AG09319 (cell line): ENCODE results near the gene FAM181B.

Experiments
- DNase-seq: peaks from one replicate; pipeline ENCODE4 v3.0.0-alpha.2; 2010; ENCODE audit warnings: low read depth; ENCODE audit errors: extremely low read depth
- CTCF ChIP-seq: IDR thresholded peaks from 2 replicates; pipeline ENCODE4 v1.5.1; 2011; ENCODE audit warnings: low read depth, mild to moderate bottlenecking, inconsistent platforms, low read length, moderate library complexity

Gene FAM181B

DNA sequence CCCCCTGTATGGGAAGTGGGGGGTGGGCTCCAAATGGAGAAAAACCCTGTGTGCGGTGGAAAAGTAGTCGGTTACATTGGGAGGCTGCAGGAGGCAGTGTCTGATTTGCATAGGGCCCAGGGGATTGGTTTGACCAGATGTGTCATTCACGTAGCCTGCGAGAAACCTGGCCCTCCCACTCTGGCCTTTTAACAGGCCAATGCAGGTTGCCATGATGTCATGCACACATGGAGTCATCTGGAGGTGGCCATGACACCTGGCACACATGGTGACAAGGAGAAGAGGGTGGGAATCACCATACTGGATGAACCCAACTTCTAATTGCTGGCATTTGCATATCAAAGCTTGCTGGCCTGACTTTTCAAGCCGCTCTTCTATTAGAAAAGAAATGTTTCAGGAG is 50.6 kb downstream of the FAM181B start:
- TF ChIP-seq CTCF, result no peak
- no peak for DNase-seq

DNA sequence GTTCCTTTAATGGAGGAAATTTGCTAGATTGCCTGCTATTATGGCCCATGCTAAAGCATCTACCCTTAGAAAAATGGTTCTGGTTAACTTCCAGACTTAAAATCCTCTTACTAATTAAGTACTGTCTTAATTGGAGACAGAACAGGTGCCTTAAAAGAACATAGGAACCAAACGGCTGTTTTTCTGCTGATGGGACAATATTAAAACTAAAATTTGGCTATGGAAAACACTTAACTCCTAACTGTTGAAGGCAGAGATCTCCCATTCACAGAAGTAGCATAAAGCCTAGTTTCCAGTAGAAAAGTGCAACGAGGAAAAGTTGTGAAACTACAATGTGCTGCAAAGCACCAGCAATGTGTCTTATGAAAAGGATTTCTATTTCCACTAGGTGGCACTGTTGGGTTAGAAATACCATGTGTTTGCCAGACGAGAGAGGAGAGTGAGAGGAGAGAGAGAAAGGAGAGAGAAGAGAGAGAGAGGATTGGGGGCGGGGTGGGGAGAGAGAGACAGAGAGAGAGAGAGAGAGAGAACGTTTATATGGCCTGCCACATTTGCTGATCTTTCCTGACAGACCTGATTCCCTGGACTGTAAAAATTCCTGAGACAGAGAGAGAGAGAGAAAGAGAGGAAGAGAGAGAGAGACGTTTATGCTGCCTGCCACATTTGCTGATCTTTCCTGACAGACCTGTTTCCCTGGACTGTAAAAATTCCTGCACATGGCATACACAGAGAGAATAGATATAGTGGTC is 51.5 kb downstream of the FAM181B start:
- TF ChIP-seq CTCF, result peak; percentile 54
- peak; percentile 52 for DNase-seq

GRCh38 chr11:82680252-82680651 is 53.4 kb downstream of the FAM181B start:
- no peak for TF ChIP-seq CTCF
- no peak for DNase-seq
